UCSD-AML1 (cell line): ENCODE data around the gene TUBGCP3.
"Not testable (repeated sequence)": the region's sequence is repeated elsewhere in the genome, so short reads cannot be mapped to it uniquely, and the experiment has no call there.

Experiments used
- DNase-seq: peaks from one replicate; lab custom pipeline; 2025; ENCODE audit not compliant: unreplicated experiment; lab: John Stamatoyannopoulos, UW

The TUBGCP3 gene

DNA sequence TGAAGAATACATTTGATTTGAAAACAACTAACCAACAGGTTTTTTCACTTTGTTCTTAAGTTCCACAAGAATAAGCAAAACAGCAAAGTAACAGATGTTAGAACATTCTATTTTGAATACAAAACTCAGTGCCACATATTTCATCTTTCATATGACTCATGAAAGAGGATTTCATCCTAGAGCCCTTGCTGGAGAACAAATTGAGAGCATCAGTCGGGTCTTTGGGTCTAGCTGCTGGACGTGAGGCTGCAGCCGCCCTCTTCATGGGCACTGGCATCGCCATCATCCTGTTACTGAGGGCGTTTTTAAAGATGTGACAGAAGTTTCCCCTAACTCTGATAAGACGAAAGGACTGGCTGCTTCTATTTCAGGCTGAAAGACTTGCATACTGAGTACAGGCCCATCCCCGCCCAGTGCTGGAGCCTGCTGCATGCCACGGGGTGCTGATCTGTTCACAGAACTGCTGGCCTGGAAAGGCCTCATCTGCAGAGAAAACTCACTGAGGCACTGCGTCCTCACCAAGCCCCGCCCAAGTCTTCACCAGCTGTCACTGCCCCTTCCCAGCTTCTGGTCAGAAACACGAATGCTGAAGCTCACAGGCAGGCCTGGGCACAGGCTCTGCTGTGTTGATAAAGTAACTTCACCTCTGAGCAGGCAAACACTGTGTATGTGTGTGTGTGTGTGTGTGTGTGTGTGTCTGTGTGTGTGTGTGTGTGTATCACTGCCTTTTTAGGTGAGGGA is 101.4 kb downstream of the TUBGCP3 start:
- DNase-seq: no peak

DNA sequence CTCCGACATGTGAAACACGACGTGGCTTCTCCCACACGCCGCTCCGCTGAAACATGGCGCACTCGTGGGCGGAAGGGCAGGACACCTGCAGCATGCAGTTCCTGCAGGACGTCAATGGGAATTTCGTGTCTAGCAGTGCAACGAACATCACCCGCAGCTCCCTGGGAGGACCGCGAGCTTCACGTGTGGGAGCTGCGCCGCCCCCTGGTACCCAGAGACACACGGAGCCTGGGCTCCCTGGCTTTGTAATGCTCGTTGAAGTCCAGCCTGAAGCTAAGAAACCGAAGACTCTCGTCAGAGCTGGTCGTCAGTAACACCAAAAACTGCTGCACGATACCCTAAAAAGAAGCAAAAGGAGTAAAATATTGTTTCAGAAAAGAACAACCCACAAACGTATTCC is 102.1 kb downstream of the TUBGCP3 start:
- not testable (repeated sequence) for DNase-seq

DNA sequence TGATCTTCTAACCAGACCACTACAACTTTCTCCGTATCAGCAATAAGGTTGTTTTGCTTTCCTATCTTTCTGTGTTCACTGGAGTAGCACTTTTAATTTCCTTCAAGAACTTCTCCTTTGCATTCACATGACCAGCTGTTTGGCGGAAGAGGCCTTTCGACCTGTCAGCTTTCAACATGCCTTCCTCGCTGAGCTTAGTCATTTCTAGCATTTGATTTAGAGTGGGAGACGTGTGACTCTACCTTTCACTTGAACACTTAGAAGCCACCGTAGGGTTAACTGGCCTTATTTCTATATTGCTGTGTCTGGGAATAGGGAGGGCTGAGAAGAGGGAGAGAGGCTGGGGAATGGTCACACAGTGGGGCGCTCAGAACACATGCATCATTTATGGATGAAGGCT is 104.7 kb downstream of the TUBGCP3 start:
- no peak for DNase-seq

DNA sequence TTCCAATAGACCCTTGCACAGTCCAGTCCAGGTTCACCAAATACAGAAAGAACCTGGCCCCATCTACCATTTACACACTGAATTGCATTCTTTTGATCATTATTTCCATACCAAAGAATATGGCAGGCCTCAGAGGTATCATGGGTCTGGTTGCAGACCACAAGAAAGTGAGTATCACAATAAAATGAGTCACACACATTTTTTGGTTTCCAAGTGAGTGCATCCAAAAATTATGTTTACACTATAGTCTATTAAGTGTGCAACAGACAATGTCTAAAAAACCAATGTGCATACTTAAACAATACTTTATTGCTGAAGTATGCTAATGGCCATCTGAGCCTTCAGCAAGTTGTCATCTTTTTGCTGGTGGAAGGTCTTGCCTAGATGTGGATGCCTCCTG is 106.5 kb downstream of the TUBGCP3 start:
- DNase-seq: no peak

DNA sequence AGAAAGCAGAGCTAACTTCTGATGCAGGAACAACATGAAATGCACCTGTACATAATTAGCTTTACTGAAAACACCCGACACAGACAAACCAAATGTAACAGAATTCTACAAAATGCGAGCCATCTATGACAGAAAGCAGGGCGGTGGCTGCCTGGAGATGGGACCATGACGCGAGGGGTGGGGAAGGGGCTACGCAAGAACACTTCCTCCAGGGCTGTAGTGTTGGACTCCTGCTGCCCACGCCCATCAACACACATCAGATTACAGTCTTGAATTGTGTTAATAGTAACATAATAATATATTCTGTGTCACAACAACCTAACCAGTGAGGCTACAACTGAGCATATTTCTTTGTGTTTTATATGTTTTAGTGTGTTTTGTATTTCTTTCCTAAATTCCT is 108.6 kb downstream of the TUBGCP3 start:
- no peak for DNase-seq

DNA sequence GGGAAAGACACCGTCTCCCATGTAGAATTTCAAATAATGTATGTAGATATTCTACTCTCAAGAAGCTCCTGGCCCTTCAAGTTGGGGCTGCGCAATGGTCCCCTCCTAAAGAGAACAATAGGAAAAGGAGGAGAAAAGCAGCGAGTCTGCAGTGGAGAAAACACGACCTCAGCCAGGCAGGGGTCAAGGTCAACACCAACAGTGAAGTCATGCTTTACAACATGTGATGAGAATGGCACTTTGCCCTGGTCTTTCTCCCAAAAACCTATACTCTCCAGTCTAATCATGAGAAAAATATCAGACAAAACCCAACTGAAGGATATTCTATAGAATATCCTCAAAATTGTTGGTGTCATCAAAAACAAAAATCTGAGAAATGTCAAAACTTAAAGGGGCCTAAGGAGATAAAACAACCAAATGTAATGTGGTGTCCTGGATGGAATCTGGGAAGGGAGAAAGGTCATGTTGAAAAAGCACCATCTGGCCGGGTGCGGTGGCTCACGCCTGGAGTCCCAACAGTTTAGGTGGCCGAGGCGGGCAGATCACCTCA is 110.8 kb downstream of the TUBGCP3 start:
- no peak for DNase-seq

DNA sequence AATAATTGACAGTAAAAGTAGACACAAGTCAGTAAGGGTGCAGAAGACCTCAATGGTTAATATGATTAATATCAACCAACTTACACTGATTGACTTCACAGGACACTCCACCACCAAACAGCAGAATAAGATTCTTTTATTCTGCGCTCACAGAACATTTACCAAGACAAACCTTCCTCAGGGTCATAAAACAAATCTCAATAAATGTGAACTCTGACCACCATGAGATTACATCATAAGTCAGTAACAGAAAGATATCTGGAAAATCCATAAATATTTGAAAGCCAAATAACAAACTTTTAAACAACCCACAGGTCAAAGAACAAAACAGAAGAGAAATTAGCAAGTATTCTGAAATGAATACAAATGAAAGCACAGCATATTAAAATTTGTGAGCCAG is 112.1 kb downstream of the TUBGCP3 start:
- no peak for DNase-seq

DNA sequence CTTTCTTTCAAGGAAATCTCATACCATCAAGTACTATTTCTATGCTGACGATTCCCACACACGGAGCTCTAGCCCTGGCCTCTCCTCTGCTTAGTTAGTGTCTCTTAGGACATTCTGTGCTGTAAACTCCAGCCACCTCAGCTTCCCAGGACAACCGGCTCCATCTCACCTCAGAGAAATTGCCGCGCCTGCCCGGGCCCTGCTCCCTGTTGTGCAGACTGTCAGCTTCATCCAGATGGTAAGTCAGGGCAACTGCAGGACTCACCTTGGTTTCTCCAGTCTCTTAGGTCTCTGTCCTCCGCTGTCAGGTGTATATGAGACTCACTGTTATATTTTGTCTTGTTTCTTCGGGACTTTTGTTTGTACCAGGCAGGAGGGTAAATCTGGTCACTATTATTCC is 113.1 kb downstream of the TUBGCP3 start:
- no peak for DNase-seq

DNA sequence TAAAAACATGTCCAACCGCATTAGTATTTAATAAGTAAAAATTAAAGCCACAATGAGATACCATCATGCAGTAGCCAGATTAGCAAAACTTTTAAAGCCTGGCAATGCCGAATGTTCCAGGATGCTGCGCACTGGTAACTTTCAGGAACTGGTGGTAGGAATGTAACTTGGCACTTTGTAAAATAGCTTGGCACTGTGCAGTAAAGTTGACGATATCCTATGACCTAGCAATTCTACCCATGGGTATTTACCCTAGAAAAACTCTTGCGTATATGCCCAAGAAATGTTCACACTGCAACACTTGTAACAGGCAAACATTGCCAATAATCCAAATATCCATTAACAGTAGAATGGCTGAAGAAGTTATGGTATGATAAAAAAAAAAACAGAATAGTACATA is 114.1 kb downstream of the TUBGCP3 start:
- no peak for DNase-seq

DNA sequence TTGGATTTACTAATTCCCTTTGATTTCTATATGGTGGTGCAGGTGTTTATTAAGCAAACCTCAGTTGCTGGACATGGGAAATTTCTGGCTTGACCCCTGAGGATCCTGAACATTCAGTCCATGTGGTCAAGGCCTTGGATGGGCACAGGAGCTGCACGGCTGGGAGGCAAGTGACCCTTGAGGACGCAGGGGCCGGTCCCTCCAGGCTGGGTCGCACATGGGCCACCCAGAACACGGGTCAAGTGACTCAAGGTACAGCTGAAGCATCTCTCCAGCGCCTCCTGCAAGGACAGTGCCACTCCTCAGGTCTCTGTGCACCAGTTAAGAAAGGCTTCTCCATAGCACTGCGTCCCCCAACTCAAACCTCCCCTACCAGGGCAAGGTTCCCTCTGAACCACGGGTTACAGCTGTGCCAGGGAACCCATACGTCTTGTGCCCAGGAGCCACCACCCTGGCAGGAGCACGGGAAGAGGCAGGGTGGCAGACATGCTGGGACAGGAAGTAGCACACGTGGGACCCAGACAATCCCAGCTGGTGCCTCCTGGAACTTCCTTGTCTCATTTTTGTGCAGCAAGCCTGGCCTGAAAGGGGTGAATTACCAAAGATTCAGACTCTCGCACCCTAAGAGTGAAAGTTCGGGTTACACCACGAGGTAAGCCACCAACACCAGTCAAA is 118.7 kb downstream of the TUBGCP3 start:
- no peak for DNase-seq

DNA sequence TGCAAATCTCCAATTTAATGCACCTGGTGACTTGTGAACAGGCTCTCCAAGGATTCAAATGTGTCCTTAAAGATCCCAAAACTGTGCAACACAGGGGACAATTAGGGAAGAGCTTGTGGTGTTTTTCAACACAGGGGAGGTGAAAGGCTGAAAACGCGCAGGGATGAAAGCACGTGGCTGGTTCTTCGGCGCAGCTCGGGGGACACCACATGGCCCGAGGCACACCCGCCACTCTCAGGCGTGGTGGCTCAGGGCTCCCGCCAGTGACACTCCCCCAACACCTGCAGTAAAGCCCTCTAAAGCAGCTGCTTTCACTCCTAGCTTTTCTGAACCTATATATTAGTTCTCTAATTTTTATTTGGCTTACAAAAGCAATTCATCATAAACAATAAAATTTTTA is 119.9 kb downstream of the TUBGCP3 start:
- no peak for DNase-seq

DNA sequence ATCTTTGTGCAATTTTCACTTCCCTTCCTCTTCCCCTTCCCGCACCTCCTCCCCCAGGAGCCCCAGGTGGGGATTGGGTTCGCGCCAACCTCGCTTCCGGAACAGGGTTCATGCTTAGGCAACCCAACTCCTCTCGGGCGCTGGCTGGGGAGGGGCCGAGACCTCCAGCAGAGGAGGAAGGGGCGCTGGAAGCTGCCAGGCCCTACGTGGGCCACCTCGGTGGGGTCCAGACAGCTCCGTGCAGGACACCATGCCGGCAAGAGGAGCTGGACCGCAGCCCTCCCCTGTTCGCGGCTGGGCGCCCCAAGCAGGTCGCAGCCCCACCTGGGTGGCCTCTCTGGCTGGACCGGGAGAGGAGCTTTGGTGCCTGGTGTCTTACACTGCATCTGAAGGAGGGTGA is 120.7 kb downstream of the TUBGCP3 start:
- DNase-seq: no peak

DNA sequence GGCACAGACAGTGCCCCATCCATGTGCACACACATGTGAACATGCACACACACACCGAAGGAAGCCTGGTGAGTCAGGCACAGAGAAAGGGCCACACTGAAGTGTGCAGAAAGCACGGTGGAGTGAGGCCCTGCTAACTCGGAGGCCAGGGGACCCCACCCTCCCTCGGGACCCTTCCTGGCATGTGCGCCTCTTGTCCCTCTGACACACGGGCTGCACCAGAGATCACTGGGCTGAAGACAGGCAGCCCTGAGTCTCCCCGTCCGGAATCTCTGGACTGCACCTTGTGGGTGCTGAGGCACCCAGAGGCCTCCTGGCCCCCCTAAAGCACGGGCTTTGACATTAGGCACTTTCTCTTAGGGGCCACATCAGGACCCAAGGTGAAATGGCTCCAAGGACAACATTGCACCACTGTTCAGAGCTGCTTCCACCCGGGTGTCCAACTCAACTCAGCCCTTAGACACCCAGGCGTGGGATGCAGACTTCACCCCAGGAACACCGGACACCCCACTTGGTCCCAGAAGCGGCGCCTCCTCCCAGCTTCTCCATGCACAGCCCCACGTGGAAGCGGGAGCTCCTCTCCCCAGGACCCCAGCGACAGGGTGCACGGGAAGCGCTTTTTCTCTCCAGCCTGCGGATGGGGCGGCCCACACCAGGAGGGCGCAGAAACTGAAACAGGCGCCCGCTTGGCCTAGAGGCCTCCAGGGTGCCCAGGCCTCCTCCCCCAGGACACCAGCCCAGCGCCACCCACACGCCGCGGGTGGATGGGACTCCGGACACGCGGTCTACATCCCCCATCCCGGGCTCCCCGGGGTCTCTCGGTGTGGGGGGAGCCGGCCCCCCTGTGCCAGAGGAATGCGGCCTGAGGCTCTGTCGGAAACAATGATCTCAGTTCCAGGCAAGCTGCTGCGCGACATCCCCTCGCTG is 121.6 kb downstream of the TUBGCP3 start:
- DNase-seq: no peak

DNA sequence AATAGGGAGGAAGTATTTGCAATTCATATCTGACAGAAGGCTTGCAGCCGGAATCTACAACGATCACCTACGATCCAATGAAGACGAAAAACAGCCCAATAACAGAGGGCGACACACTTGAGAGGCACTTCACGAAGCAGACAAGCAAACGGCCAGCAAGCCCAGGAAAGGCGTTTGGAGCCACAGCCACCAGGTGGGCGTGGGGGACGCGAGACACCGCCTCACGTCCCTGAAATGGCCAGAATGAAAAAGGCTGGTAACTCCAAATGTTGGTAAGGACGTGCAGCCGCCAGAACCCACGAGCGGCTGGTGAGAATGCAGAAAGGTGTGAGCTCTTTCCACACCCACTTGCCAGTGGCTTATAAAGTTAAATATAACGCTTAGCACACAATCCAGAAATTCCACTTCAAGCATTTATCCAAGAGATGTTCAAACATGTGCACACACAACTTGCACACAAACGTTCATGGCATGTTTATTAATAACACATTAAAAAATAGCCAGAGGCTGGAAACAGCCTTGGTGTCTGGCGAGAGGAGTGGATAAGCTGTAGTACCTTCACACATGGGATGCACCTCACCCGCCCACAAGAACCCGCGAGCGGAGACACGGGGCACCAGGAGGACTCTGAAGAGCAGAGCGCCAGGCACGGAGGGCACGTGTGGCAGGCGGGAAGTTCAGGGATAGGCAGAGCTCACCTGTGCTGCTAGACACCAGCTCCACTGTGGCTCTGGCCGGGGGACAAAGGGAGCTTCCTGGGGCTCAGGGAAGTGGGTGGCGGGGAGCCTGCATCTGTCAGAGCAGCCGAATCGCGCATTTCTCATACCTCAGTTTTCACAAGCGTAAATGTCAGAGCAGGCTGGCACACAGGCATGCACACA is 122.5 kb downstream of the TUBGCP3 start:
- no peak for DNase-seq

DNA sequence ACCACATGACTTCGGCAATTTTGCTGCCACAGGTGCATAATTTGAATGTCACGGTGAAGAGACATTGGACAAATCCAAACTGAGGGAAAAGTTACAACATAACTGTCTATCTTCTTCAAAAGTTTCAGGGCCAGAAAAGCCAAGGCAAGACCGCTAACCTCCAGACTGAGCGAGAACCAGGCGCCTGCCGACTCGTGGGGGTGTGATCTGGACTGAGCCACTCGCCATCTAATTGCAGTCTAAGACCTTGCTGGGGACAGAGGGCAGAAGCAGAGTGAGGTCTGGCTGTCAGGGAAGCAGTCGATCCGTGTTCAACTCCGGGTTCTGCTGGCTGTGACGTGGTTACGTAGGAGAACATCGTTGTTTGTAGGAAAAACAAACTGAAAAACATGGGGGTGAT is 123.2 kb downstream of the TUBGCP3 start:
- no peak for DNase-seq

DNA sequence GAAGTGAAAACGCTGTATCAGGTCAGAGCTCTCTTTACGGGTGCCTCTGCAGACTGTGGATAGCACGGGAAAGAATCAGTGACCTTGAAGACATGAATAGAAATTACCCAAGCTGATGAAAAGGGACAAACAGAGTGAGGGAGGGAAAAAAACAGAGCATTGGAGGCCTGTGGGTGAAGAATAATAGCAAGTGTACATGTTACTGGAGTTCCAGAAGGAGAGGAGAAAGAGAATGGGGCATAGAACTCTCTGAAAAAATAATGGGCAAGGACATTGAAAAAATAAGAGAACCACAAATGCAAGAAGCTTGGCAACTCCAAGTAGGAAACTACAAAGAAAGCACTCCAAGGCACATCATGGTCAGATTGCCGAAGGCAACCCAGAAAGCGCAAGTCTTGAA is 125.5 kb downstream of the TUBGCP3 start:
- DNase-seq: no peak

DNA sequence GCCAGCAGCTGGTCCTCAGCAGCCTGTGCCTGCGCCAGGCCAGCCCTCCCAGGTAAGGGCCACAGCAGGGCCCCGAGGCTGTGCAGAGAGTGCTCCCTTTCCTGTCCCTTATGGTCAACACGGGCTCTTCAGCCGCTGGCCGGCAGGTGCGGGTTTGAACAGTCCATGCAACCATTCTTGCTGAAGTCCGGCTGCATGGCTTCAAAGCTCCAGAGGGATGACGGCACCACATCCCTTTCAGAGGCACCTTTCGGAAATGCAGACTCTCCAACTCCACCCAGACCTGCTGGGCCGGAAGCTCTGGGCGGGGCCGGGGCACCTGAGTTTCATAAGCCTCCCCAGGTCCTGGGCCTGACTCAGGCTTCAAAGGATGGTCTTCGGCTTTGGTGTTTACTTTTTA is 130.5 kb downstream of the TUBGCP3 start:
- no peak for DNase-seq

DNA sequence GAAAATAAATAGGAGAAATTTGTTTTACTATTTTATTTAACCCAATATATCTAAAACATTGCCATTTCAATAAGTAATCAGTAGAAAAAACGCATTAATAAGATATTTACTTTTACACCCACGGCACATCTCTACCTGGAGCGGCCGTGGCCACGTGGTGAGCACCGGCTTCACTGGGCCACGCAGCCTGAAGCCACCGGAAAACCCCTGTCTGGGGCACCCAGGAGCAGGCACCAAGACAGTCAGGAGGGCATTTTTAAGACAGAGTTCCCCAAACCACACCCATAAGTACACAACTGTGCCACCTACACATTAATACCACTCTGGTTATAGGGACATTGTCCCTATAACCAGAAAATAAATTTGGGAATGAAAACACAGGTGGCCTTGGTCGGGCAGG is 130.9 kb downstream of the TUBGCP3 start:
- DNase-seq: no peak

DNA sequence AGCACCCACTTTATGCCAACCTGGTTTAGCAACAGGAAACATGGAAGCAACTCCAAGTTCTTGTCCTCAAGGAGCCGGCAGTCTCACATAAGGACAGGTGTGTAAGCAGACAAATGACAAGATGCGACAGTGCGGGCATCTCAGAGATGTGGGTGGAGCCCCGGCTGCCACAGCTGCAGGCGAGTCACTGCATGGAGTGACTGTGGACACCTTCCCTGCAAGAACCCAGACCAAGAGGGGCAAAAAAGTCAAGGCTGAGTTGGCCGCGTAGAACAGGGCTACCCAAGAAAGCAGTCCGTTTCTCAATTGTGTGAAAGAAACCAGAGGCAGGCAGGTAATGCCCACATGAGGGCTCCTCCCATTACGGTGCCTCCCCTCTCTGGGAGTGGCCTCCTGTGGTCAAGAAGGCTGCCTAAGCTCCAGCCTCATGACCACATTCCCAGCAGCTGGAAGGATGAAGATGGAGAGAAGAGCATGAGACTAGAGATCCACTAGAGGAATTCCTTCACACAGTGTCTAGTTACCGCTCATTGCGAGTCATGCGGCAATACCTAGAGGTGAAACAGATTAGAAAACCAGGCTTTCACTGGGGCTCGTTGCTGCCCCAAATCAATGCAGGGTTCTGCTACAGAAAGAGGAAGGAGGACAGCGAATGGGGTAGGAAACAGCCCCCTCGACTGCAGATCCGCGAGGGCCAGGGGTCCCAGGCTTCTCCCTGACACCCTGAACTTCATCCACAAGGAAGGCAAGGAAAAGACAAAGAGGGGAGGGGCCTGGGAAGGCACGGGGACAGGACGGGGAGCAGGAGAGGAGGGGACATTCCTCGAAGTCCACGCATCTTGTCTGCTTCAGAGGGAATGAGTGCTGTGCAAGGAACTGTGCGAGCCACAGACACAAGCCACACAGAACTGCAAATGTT is 131.6 kb downstream of the TUBGCP3 start:
- DNase-seq: no peak
